H9 (cell line): ENCODE results near the gene STXBP6. TPM values are rescaled to one million over a fixed set of nuclear protein-coding genes. Genes with fewer than 3 reads are reported as not detected.

Experiments
- DNase-seq: peaks from one replicate; pipeline ENCODE4 v3.0.0-alpha.2; 2017
- H2AFZ ChIP-seq: one replicate; pipeline ENCODE4 v1.6.1; 2013; ENCODE audit warnings: mild to moderate bottlenecking, low read length, control low read depth, moderate library complexity
- H2AK5ac ChIP-seq: 2 replicates; pipeline ENCODE4 v1.6.1; 2013; ENCODE audit warnings: low read length, control low read depth, mixed read lengths; ENCODE audit not compliant: insufficient read length
- H2BK120ac ChIP-seq: one replicate; pipeline ENCODE4 v1.6.1; 2013; ENCODE audit warnings: low read depth, mild to moderate bottlenecking, low read length, control low read depth, inconsistent platforms; ENCODE audit not compliant: poor library complexity, severe bottlenecking
- H2BK12ac ChIP-seq: 2 replicates; pipeline ENCODE4 v1.6.1; 2013; ENCODE audit warnings: low read length, control low read depth, mixed read lengths, low read depth; ENCODE audit not compliant: insufficient read length
- H2BK15ac ChIP-seq: 2 replicates; pipeline ENCODE4 v1.6.1; 2013; ENCODE audit warnings: low read depth, low read length, control low read depth
- H2BK20ac ChIP-seq: one replicate; pipeline ENCODE4 v1.6.1; 2013; ENCODE audit warnings: low read depth, mild to moderate bottlenecking, low read length, control low read depth, inconsistent platforms; ENCODE audit not compliant: poor library complexity, severe bottlenecking
- H2BK5ac ChIP-seq: 2 replicates; pipeline ENCODE4 v1.6.1; 2013; ENCODE audit warnings: low read length, control low read depth, mixed read lengths; ENCODE audit not compliant: insufficient read length
- H3K14ac ChIP-seq: 2 replicates; pipeline ENCODE4 v1.6.1; 2013; ENCODE audit warnings: low read length, control low read depth; ENCODE audit not compliant: insufficient read depth
- H3K18ac ChIP-seq: 2 replicates; pipeline ENCODE4 v1.6.1; 2013; ENCODE audit warnings: low read depth, mild to moderate bottlenecking, mixed read lengths, low read length, control low read depth; ENCODE audit not compliant: insufficient read length
- H3K23ac ChIP-seq: 2 replicates; pipeline ENCODE4 v1.6.1; 2013; ENCODE audit warnings: low read length, control low read depth, mixed read lengths, low read depth; ENCODE audit not compliant: insufficient read length
- H3K23me2 ChIP-seq: 2 replicates; pipeline ENCODE4 v1.6.1; 2013; ENCODE audit warnings: low read depth, mild to moderate bottlenecking, mixed read lengths, low read length, control low read depth; ENCODE audit not compliant: insufficient read length, poor library complexity, severe bottlenecking
- H3K27ac ChIP-seq: 2 replicates; pipeline ENCODE4 v1.5.1; 2013; ENCODE audit warnings: low read length, control low read depth, mixed read lengths, low read depth; ENCODE audit not compliant: insufficient read length
- H3K27me3 ChIP-seq: 2 replicates; pipeline ENCODE4 v1.6.1; 2013; ENCODE audit warnings: low read length, control low read depth, inconsistent platforms; ENCODE audit not compliant: insufficient read depth
- H3K4ac ChIP-seq: 2 replicates; pipeline ENCODE4 v1.6.1; 2013; ENCODE audit warnings: low read depth, mild to moderate bottlenecking, control low read depth, inconsistent platforms, low read length, moderate library complexity
- H3K4me1 ChIP-seq: 2 replicates; pipeline ENCODE4 v1.6.1; 2013; ENCODE audit warnings: low read length, control low read depth, inconsistent platforms; ENCODE audit not compliant: insufficient read depth
- H3K4me2 ChIP-seq: 2 replicates; pipeline ENCODE4 v1.6.1; 2013; ENCODE audit warnings: low read length, control low read depth, mixed read lengths; ENCODE audit not compliant: insufficient read length, insufficient read depth
- H3K56ac ChIP-seq: 2 replicates; pipeline ENCODE4 v1.6.1; 2013; ENCODE audit warnings: low read depth, mild to moderate bottlenecking, mixed read lengths, low read length, control low read depth; ENCODE audit not compliant: insufficient read length
- H3K79me1 ChIP-seq: 2 replicates; pipeline ENCODE4 v1.6.1; 2013; ENCODE audit warnings: low read depth, mild to moderate bottlenecking, moderate library complexity, low read length, control low read depth, inconsistent platforms; ENCODE audit not compliant: insufficient read depth, poor library complexity, severe bottlenecking
- H3K79me2 ChIP-seq: 2 replicates; pipeline ENCODE4 v1.6.1; 2013; ENCODE audit warnings: low read length, control low read depth, inconsistent platforms; ENCODE audit not compliant: insufficient read depth
- H3K9ac ChIP-seq: 2 replicates; pipeline ENCODE4 v1.6.1; 2013; ENCODE audit warnings: low read length, control low read depth, mixed read lengths; ENCODE audit not compliant: insufficient read length; ENCODE audit errors: extremely low read depth
- H3K9me3 ChIP-seq: one replicate; pipeline ENCODE4 v1.6.1; 2013; ENCODE audit warnings: low read depth, low read length, inconsistent platforms; ENCODE audit not compliant: control insufficient read depth
- H3T11ph ChIP-seq: one replicate; pipeline ENCODE4 v1.6.1; 2013; ENCODE audit warnings: mild to moderate bottlenecking, low read length, control low read depth, inconsistent platforms
- H4K20me1 ChIP-seq: one replicate; pipeline ENCODE4 v1.6.1; 2013; ENCODE audit not compliant: control insufficient read depth, insufficient read length, insufficient read depth
- H4K5ac ChIP-seq: 2 replicates; pipeline ENCODE4 v1.6.1; 2013; ENCODE audit warnings: low read depth, mild to moderate bottlenecking, mixed read lengths, low read length, control low read depth; ENCODE audit not compliant: insufficient read length
- H4K8ac ChIP-seq: replicated peaks from 2 replicates; pipeline ENCODE4 v1.6.1; 2013; ENCODE audit warnings: low read length, control low read depth, mixed read lengths, low read depth; ENCODE audit not compliant: insufficient read length
- H4K91ac ChIP-seq: 2 replicates; pipeline ENCODE4 v1.6.1; 2013; ENCODE audit warnings: low read depth, mild to moderate bottlenecking, moderate library complexity, mixed read lengths, low read length, control low read depth; ENCODE audit not compliant: insufficient read length
- H3K27ac Mint-ChIP-seq, 3 experiments: 2 replicates in 2 of 3; 3 replicates in 1 of 3; pipeline ENCODE4 v1.8.0; 2020 to 2021; ENCODE audit warnings: mixed read lengths in 3 of 3, mild to moderate bottlenecking in 1 of 3, moderate library complexity in 1 of 3
- H3K27me3 Mint-ChIP-seq: 2 replicates; pipeline ENCODE4 v1.8.0; 2021; ENCODE audit warnings: low read depth, mild to moderate bottlenecking, moderate library complexity, mixed read lengths
- H3K36me3 Mint-ChIP-seq, 3 experiments: 2 replicates in 2 of 3; 3 replicates in 1 of 3; pipeline ENCODE4 v1.8.0; 2020 to 2021; ENCODE audit warnings: low read depth in 3 of 3, mixed read lengths in 3 of 3; ENCODE audit not compliant: insufficient read depth in 1 of 3
- H3K4me1 Mint-ChIP-seq, 2 experiments: 2 replicates each; pipeline ENCODE4 v1.8.0; 2020; ENCODE audit warnings: mixed read lengths in 2 of 2
- H3K4me3 Mint-ChIP-seq, 2 experiments: 2 replicates in 1 of 2; 3 replicates in 1 of 2; pipeline ENCODE4 v1.8.0; 2020 to 2021; ENCODE audit warnings: mild to moderate bottlenecking in 2 of 2, mixed read lengths in 2 of 2, moderate library complexity in 1 of 2
- H3K9me3 Mint-ChIP-seq, 2 experiments: 2 replicates in 1 of 2; 3 replicates in 1 of 2; pipeline ENCODE4 v1.8.0; 2020; ENCODE audit warnings: mild to moderate bottlenecking in 2 of 2, mixed read lengths in 2 of 2, moderate library complexity in 1 of 2
- WGBS: extraction: QIAGEN DNeasy Blood & Tissue Kit; methylation state at CpG from one replicate; pipeline ENCODE4 v1.1.7; 2013; ENCODE audit warnings: missing lambda C conversion rate, low lambda C conversion rate, mixed read lengths; ENCODE audit not compliant: insufficient read length; ENCODE audit errors: extremely low coverage; 5-methylcytosine and 5-hydroxymethylcytosine counted together
- total RNA-seq: library from RNA; stranded (reverse); gene quantifications from 2 replicates; pipeline ENCODE4 v1.2.1, GENCODE V29; 2021
- TF ChIP-seq, protein P1 (sequence below): fragments of 200-600 bp; sonication (generic); conservative IDR thresholded peaks from 3 replicates; pipeline ENCODE4 v1.8.0; 2021; ENCODE audit warnings: antibody characterized with exemption, mild to moderate bottlenecking

Gene STXBP6
- total RNA-seq, 1 experiment from 2014 or later: 3.6 TPM

DNA sequence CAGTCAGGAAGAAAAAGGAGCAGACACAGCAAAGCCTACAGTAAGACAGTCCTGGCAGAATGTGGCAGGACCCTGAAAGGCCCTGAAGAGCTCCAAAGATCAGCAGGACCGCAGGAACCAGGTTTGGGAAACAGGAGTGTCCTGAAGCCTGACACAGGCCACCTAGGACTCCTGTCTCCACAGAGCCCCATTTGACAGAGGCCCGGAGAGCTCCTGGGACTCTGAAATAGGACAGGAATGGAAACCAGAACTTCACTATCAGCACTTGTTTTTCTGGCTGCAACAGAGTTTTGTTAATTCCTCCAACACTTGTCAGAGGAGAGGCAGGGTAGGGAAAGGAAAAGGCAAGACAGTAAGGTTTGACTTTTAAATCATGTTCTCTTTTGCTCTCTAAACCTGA lies 12.9 kb downstream of the STXBP6 start:
- Histone ChIP-seq H3K4me2 (no peak overlapping the region), H4K20me1 (no peaks in the 10 kb centered on the region)
- H3K4me3 Mint-ChIP-seq: no peak overlapping the region

More for the DNA sequence above, 12.9 kb downstream of the STXBP6 start:
- Histone ChIP-seq H3K23me2 (no peaks in the 10 kb centered on the region), H2BK5ac (no peak overlapping the region), H3K9me3 (no peaks in the 10 kb centered on the region), H4K5ac (no peak overlapping the region), H2BK12ac (no peak overlapping the region), H2BK15ac (no peak overlapping the region), H2BK20ac (no peak overlapping the region), H3K4ac (no peak overlapping the region), H2AK5ac (no peak overlapping the region), H3K23ac (no peak overlapping the region), H3K27ac (no peak overlapping the region), H3K79me1 (no peaks in the 10 kb centered on the region), H2AFZ (no peak overlapping the region), H3K79me2 (no peaks in the 10 kb centered on the region), H4K8ac (no peak overlapping the region), H3T11ph (no peak overlapping the region), H3K18ac (no peak overlapping the region), H2BK120ac (no peak overlapping the region), H4K91ac (no peak overlapping the region), H3K4me1 (peaks cover 1% of the 10 kb centered on the region; the same call in 1 of the 2 replicates), H3K56ac (no peak overlapping the region), H3K9ac (no peak overlapping the region), H3K27me3 (no peaks in the 10 kb centered on the region), H3K14ac (no peak overlapping the region)
- no CpG with 5 or more reads among the region's 2 CpGs for WGBS
- no peaks in the 10 kb centered on the region for H3K9me3 Mint-ChIP-seq
- H3K27me3 Mint-ChIP-seq: no peaks in the 10 kb centered on the region
- TF ChIP-seq, protein P1, sequence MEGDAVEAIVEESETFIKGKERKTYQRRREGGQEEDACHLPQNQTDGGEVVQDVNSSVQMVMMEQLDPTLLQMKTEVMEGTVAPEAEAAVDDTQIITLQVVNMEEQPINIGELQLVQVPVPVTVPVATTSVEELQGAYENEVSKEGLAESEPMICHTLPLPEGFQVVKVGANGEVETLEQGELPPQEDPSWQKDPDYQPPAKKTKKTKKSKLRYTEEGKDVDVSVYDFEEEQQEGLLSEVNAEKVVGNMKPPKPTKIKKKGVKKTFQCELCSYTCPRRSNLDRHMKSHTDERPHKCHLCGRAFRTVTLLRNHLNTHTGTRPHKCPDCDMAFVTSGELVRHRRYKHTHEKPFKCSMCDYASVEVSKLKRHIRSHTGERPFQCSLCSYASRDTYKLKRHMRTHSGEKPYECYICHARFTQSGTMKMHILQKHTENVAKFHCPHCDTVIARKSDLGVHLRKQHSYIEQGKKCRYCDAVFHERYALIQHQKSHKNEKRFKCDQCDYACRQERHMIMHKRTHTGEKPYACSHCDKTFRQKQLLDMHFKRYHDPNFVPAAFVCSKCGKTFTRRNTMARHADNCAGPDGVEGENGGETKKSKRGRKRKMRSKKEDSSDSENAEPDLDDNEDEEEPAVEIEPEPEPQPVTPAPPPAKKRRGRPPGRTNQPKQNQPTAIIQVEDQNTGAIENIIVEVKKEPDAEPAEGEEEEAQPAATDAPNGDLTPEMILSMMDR: no peak
- no peak overlapping the region for H3K27ac Mint-ChIP-seq
- no peaks in the 10 kb centered on the region; a peak in 1 of 7 replicates for H3K36me3 Mint-ChIP-seq
- H3K4me1 Mint-ChIP-seq: peaks cover 6 to 8% of the 10 kb centered on the region in 2 experiments
- DNase-seq: no peak
